ENCODE data around the gene ATXN7L1. TPM values are rescaled to one million over a fixed set of nuclear protein-coding genes. Genes with fewer than 3 reads are reported as not detected.

The ATXN7L1 gene
- total and polyA plus RNA-seq, 2 of the 13 experiments (the other 11 are each of a cell fraction or from before 2014, with no cell fraction given), result 4.1 to 7.8 TPM

- FAIRE-seq, result no peak
- intact Hi-C loops (cut with micrococcal nuclease; ENCODE audit: unreplicated experiment), result no loop called here
- TF ChIP-seq ZNF607 (CRISPR knock-in tag; IDR thresholded peaks at IDR 0.05; ENCODE audit: borderline replicate concordance), result no peak
- TF ChIP-seq EP300 (IDR thresholded peaks at IDR 0.05; ENCODE audit: low read depth in 2 of 2, low read length in 2 of 2), result no peak
- no peak for TF ChIP-seq EP300 (CRISPR knock-in tag; IDR thresholded peaks at IDR 0.05; ENCODE audit: borderline replicate concordance)
- TF ChIP-seq YY1 (IDR thresholded peaks at IDR 0.05; ENCODE audit: insufficient read depth, insufficient replicate concordance, low read depth, low read length), result no peak
- TF ChIP-seq ELF3 (CRISPR knock-in tag; IDR thresholded peaks at IDR 0.05), result no peak
- TF ChIP-seq CEBPZ (IDR thresholded peaks at IDR 0.05; ENCODE audit: low read length), result no peak
- TF ChIP-seq, protein P1, sequence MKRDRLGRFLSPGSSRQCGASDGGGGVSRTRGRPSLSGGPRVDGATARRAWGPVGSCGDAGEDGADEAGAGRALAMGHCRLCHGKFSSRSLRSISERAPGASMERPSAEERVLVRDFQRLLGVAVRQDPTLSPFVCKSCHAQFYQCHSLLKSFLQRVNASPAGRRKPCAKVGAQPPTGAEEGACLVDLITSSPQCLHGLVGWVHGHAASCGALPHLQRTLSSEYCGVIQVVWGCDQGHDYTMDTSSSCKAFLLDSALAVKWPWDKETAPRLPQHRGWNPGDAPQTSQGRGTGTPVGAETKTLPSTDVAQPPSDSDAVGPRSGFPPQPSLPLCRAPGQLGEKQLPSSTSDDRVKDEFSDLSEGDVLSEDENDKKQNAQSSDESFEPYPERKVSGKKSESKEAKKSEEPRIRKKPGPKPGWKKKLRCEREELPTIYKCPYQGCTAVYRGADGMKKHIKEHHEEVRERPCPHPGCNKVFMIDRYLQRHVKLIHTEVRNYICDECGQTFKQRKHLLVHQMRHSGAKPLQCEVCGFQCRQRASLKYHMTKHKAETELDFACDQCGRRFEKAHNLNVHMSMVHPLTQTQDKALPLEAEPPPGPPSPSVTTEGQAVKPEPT (CRISPR knock-in tag; IDR thresholded peaks at IDR 0.05; ENCODE audit: low read depth), result no peak
- no peak for TF ChIP-seq ZGPAT (CRISPR knock-in tag; IDR thresholded peaks at IDR 0.05)
- TF ChIP-seq, protein P2, sequence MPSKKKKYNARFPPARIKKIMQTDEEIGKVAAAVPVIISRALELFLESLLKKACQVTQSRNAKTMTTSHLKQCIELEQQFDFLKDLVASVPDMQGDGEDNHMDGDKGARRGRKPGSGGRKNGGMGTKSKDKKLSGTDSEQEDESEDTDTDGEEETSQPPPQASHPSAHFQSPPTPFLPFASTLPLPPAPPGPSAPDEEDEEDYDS (CRISPR knock-in tag; IDR thresholded peaks at IDR 0.05), result no peak
- TF ChIP-seq ZNF124 (CRISPR knock-in tag; IDR thresholded peaks at IDR 0.05), result no peak
- no peak for TF ChIP-seq ARNT (IDR thresholded peaks at IDR 0.05)
- no peak for TF ChIP-seq THYN1 (CRISPR knock-in tag; IDR thresholded peaks at IDR 0.05; ENCODE audit: borderline replicate concordance, low read depth)
- no peak for TF ChIP-seq NCOA2 (CRISPR knock-in tag; IDR thresholded peaks at IDR 0.05)
- TF ChIP-seq DR1 (CRISPR knock-in tag; IDR thresholded peaks at IDR 0.05), result no peak
- TF ChIP-seq ZNF891 (CRISPR knock-in tag; IDR thresholded peaks at IDR 0.05), result no peak
- TF ChIP-seq ZNF615 (CRISPR knock-in tag; IDR thresholded peaks at IDR 0.05; ENCODE audit: borderline replicate concordance), result no peak
- TF ChIP-seq, protein P3, sequence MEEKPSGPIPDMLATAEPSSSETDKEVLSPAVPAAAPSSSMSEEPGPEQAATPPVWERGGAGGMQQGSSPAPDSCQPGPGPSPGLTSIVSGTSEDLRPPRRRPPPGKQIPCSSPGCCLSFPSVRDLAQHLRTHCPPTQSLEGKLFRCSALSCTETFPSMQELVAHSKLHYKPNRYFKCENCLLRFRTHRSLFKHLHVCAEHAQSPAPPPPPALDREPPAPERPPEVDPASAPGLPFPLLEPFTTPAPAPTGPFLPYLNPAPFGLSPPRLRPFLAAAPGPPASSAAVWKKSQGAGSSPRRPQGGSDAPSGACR (CRISPR knock-in tag; IDR thresholded peaks at IDR 0.05), result no peak
- TF ChIP-seq, protein P4, sequence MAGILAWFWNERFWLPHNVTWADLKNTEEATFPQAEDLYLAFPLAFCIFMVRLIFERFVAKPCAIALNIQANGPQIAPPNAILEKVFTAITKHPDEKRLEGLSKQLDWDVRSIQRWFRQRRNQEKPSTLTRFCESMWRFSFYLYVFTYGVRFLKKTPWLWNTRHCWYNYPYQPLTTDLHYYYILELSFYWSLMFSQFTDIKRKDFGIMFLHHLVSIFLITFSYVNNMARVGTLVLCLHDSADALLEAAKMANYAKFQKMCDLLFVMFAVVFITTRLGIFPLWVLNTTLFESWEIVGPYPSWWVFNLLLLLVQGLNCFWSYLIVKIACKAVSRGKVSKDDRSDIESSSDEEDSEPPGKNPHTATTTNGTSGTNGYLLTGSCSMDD (CRISPR knock-in tag; IDR thresholded peaks at IDR 0.05), result no peak
Observed at GRCh38 chr7:105874055-105874454, 2.3 kb downstream of the ATXN7L1 start.

More at GRCh38 chr7:105874055-105874454, 2.3 kb downstream of the ATXN7L1 start:
- DNase-seq (ENCODE audit: low spot score) (no peak), ATAC-seq (no peak)
- no peak overlapping the region for H3K4me2 ChIP-seq (ENCODE audit: low read depth, low read length)
- WGBS (ENCODE audit: low lambda C conversion rate), result 97% methylated on average over 6 of the region's 6 CpGs
- in situ Hi-C loops (cut with HindIII; ENCODE audit: extremely low pct_ligation_motif_present, low pct_unique_long_range_greater_than_20kb), result no loop called here
- no TSS peak for BruUV-seq (replicated peaks)
- H3K36me3 ChIP-seq (replicated peaks in 1 of 2; ENCODE audit: control insufficient read depth in 1 of 2, insufficient read depth in 2 of 2, low read length in 2 of 2), result no peaks in the 10 kb centered on the region
- H3K79me2 ChIP-seq (ENCODE audit: insufficient read depth, low read length), result peaks cover 29% of the 10 kb centered on the region
- no peak overlapping the region for H3K9ac ChIP-seq (ENCODE audit: insufficient read depth, low read depth, low read length)
- H3K27me3 ChIP-seq (ENCODE audit: control insufficient read depth in 1 of 2, insufficient read depth in 2 of 2, low read length in 2 of 2), result no peaks in the 10 kb centered on the region; a peak in 1 of 5 replicates
- peaks cover 33% of the 10 kb centered on the region for H3K4me1 ChIP-seq (ENCODE audit: insufficient read depth, low read length)
- no peak overlapping the region for H3K27ac ChIP-seq (ENCODE audit: extremely low read length, insufficient read depth, low read length)
- no peak overlapping the region for H3K4me3 ChIP-seq (replicated peaks in 1 of 3; ENCODE audit: insufficient read depth in 1 of 3, low read depth in 2 of 3, low read length in 3 of 3)
- no peaks in the 10 kb centered on the region for H4K20me1 ChIP-seq (ENCODE audit: insufficient read depth, low read length)
- no peak overlapping the region for H2AFZ ChIP-seq (ENCODE audit: low read length)
- ChIA-PET CTCF (ENCODE audit: low intra/inter-chr PET ratio, low total read pairs) (no interaction called here), POLR2A (no interaction called here)
- no peaks in the 10 kb centered on the region for H3K9me3 ChIP-seq (ENCODE audit: low read length)
